GM18505 (cell line): ENCODE results near the gene EIF3F.

ENCODE experiments used
- ATAC-seq: cut with Tn5 transposase; IDR thresholded peaks from one replicate; pipeline ENCODE4 v1.9.1; 2021; ENCODE audit not compliant: unreplicated experiment
- POLR2A ChIP-seq: IDR thresholded peaks from 4 replicates; pipeline ENCODE4 v1.6.1; 2011; ENCODE audit warnings: borderline replicate concordance; ENCODE audit not compliant: insufficient read depth, insufficient read length; ENCODE audit errors: extremely low read depth

Gene EIF3F

DNA sequence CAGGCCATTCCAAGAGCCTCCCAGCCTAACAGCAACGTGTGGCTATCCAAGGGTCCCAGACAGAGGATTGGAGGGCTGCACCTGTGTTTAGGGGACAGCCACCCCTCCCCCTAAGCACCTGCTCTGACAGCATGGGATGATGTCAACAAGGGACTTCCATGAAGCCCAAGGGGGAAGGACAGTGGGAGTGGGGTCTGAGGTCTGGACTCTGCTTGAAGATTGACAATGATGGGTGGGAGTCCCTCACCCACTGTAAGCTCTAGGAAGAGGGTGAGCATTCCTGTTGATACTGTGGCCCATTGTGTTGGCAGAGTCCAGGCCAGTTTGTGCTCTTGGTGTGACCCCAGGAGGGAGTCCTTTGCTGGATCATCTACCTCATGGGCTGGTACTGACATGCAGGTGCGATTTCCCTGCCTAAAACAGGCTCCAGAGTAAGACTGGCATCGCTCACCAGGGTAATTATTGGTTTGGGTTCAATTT is 47.0 kb downstream of the EIF3F start:
- no peak for TF ChIP-seq POLR2A
- ATAC-seq = no peak

DNA sequence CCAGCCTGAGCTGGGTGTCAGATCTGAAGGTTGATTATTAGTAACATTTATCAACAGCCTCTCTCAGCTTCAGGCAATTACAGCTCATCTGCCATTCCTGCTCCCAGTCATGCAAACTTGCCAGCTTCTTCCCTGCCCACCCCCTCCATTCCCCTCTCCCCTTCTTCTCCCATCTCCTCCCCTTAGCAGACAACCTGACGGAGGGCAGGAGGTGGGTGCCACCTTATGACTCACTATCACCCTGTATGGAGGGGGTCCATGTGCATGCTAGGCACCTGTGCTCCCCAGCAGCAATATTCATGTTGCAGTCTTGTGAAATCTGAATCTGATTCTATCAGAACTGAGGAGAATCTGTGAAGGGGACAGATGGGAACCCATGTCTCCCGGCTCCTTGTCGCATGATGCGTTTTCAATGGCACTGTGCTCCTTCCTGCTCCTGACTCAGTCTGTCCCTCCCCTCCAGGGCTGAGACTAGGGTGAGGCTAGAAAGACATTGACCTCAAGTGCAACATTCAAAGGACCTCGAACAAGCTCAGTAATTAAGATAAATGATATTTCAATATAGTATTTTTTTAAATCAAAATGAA is 47.6 kb downstream of the EIF3F start:
- TF ChIP-seq POLR2A = no peak
- no peak for ATAC-seq

DNA sequence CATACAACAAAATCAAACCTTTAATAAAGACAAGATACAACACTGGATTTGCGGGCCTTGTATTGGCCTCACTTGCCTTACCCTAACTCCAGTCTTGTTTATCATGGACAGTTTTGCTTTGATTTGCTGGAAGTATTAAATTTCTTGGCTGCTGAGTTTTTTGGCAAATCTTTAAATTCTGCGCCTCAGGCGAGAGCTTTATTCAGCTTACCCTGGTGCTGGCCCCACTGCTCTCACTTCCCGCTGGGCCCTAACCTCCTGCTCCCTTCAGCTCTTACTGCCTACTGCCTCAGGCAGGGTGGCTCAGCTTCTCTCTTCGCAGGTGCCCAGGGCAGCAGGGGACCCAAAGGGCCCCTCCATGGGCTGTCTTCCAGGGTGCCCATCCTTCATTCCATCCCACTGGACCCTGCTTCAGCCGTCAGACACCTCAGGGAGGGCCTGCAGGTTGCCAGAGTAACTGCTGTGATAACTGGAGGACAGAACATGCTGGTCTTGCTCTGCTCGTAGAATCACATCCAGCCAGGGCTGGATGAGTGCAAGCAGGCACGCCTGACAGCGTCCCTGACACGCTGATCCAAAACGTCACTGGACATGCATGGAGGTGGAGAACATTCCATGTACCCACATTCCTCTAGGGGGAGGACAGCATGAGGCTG is 48.2 kb downstream of the EIF3F start:
- ATAC-seq = no peak
- TF ChIP-seq POLR2A = no peak

DNA sequence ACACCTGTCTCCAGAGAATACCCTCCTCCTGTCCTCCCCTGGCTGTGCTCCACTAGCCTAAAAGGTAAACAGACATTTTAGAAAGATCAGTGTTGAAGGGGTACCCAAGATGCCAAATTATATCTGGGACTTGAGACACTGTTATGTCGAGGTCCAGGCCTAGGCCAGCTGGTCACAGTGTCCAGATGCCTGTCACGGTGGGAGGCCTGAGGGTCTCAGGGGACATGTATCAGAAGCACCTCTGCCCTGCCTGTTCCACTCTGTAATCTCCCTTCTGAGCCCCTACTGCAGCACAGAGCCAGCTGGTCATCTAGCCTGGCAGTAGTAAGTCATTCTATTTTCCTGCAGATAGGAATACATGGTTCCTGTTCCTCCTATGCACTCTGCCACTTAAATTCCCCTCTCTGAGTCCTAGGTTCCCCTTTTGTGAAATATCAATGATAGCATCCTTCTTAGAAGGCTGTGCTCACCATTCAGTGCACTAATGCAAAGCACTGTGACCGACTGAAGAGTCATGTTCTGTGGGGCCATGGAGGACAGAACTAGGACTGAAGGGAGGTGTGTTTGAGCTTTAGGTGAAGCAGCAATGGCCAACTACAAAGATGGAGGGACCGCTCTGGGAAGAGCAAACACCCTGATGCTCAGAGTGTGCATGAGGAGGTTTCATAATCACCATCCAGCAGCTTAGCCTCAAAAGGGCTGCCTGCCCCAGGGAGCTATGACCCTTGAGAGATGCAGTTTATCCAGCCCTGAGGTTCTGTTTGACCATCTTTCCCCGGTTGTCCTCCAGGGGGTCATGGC is 49.1 kb downstream of the EIF3F start:
- no peak for ATAC-seq
- TF ChIP-seq POLR2A = no peak

DNA sequence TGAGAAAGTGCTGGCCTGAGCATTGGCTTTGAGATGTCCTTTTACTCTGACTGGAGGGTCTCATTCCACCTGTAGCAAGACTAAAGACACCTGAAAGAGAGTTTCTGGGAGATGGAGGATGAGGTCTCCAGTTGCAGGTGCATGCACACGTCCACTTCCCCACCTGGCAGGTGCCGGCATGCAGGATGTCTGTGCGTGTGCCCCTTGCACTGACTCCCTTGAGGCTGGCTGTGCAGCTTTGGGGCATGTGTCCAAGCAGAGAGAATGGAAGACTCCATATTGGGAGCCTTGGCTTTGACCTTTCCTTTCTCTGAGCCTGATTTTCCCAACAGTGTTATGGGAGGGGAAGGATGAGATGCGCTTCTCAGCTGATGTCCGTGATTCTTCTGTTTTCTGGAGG is 49.8 kb downstream of the EIF3F start:
- no peak for TF ChIP-seq POLR2A
- no peak for ATAC-seq

DNA sequence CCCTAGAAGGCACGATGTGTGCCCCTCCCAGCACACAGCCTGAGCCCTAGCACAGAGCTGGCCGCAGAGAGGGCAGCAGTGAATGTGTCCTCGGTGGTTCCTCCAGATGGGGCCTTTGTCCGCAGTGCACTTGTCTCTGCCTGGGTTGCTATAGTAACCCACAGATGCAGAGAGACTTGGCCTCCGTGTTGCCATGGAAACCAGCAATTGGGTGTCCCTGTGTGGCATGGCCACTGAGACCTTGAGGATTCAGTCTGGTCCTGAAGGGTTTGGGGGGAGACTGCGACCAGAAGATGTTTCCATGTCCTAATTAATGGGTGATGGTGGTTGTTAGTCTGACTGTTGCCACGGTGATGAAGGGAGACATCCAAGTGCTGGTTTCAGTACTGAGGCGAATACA is 51.3 kb downstream of the EIF3F start:
- TF ChIP-seq POLR2A = no peak
- no peak for ATAC-seq

DNA sequence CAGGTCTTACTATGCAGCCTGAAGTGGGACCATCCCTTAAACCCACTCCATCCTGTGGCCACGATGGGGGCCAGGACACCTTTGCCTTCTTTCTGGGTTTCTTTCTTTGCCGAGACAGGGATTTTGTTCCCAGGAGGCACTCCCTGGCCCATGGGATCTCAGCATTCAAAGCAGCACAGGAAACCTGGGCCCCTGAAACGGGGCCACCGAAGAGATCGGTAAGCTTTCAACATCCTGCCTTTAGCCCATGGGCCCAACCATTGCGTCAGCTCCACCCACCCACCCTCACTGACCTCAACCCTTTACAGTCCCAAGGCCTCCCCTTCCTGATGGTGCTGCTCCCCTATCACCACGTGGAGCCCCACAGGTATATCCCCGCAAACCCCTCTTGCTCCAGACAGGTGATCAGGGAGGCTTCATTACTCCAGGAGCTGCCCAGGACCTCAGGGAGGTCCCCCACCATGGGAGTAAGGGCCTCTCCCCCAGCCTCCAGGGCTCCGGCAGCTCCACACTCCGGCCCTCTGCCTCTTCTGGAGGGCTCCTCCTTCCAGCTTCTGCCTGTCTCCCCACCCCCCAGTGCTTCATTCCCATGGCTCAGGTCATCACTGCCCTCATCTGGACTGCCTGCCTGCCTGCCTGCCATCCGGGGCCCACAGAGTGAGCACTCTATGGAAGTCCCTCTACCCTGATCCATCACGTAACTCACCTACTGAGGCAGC is 51.8 kb downstream of the EIF3F start:
- TF ChIP-seq POLR2A = no peak
- no peak for ATAC-seq

DNA sequence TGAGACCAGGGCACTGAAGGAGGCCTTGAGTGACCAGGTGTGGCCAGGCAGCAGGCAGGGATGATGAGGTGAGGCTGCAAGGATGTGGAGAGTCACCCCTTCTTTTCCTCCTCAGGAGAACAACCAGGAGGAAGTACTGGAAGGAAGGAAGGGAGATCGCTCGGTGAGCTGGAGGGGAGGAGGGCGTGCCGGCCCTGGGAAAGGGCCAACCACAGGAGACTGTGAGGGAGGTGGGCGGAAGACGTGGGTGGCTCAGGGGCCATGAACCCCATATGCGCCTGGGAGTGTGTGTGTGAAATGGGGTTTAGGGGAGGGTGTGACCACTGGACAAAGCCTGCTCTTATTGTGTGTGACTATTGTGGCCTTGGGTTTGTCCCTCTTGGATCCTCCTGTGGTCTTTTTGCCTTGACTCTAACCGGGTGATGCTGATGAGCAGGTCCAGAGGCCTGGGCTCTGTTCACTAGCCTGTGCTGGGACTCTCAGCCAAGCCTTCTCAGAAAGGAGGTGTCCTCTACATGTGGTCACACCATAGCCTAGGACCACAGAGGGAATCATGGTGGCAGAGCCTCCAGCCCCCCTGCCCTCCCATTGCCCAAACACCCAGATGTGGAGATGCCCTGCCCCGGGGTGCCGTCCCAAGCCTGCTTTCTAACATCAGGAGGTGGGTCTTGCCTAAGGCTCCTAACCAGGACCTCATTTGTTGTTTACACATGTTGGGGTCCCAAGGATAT is 52.6 kb downstream of the EIF3F start:
- TF ChIP-seq POLR2A = no peak
- ATAC-seq = no peak

DNA sequence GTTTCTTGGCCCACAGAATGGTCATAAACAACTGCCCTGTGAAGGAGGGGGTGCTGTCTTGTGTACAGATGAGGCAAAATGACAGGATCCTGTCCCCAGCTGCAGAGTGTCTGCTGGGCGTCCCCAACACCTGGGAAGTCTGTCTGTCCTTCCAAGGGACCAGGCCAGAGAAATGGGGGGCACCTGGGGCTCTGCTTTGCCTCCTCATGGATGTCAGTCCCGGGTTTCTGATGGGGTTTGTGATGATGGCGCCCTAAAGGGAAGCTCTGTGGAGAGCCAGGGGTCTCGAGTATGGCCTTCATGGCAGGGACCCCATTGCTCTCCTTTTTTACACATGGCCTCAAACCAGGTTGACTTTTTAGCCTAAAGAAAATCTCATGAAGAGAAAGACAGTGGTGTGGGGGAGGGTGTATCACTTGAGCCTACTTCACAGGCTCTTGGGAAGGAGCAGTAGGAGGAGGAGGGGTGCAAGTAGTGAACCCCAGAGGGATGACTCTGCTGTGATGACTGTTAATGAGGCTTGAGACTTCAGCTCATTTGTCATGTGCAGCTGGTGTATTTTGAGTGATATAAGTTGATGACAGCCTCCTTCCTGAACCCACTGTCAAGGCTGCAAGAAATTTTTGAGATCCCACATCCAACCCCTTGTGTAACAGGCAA is 53.3 kb downstream of the EIF3F start:
- no peak for TF ChIP-seq POLR2A

DNA sequence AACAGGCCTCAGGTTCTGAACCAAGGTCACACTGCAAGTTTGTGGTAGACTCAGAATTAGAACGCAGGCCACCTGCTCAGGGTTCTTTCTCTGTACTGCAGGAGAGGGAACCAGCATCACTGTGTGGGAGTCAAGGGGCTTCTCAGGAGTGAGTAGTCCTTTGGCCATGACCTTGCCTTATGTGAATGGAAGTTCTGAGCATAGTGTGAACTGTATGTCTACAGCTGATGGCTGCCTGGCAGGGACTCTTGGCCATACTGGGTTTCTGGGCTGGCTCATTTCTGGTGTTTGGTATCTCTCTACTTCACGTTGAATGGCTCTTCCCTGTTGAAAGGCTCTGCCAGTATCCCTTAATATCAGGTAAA is 53.8 kb downstream of the EIF3F start:
- ATAC-seq = no peak
- TF ChIP-seq POLR2A = no peak

More for the DNA sequence above, 53.3 kb downstream of the EIF3F start:
- ATAC-seq = no peak

DNA sequence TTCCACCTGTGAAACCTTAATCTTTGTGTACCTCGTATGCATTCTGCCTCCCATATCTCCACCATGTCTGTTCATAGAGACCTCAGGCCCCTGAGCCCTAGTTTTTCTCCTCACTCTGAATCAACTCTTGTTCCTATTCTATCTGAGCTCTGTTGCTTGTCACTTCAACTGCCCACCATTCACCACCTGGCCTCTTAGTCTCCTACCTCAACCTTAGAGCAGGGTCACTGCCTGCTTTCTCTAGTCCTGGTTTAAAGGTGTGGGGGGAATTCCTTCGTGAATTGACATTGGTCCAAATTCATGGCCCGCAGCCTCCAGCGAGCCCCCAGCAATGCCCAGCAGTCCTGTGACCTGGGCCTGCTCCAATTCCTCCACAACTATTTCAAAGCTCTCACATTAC is 54.4 kb downstream of the EIF3F start:
- no peak for ATAC-seq
- TF ChIP-seq POLR2A = no peak

DNA sequence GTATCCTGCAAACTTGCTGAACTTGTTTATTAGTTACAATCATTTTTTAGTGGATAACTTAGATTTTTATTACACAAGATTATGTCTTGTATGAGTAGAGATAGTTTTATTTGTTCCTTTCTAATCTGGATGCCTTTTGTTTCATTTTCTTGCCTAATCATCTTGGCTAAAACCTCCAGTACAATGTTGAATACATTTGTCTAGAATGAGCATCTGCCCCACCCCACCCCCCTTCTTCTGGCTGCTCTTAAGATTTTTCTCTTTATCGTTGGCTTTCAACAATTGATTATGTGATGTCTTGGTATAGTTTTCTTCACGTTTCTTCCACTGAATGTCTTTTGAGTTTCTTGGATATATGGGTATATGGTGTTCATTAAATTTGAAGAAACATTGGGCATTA is 56.6 kb downstream of the EIF3F start:
- ATAC-seq = no peak
- no peak for TF ChIP-seq POLR2A
